Duodenal mucosa (tissue), 2 donors: ENCODE results near the gene SLC25A30.
"Not testable (repeated sequence)": the region's sequence is repeated elsewhere in the genome, so short reads cannot be mapped to it uniquely, and the experiment has no call there.

ENCODE experiments used
- H3K27ac ChIP-seq: one replicate; pipeline ENCODE4 v1.7.0; 2013; ENCODE audit warnings: low read depth, low read length
- H3K27me3 ChIP-seq, 2 donors: one replicate each; pipeline ENCODE4 v1.7.0; 2013; ENCODE audit warnings: low read length in 2 of 2, control low read depth in 1 of 2; ENCODE audit not compliant: insufficient read depth in 2 of 2, control insufficient read depth in 1 of 2
- H3K36me3 ChIP-seq, 2 donors: one replicate each; pipeline ENCODE4 v1.7.0; 2013; ENCODE audit warnings: low read length in 2 of 2, control low read depth in 1 of 2; ENCODE audit not compliant: insufficient read depth in 2 of 2, control insufficient read depth in 1 of 2
- H3K4me1 ChIP-seq, 2 donors: one replicate each; pipeline ENCODE4 v1.7.0; 2013; ENCODE audit warnings: low read length in 2 of 2, control low read depth in 1 of 2; ENCODE audit not compliant: insufficient read depth in 2 of 2, control insufficient read depth in 1 of 2
- H3K4me3 ChIP-seq, 2 donors: one replicate each; pipeline ENCODE4 v1.7.0; 2013; ENCODE audit warnings: low read length in 2 of 2, low read depth in 1 of 2
- H3K9ac ChIP-seq, 2 donors: one replicate each; pipeline ENCODE4 v1.7.0; 2013; ENCODE audit warnings: low read length in 2 of 2, low read depth in 1 of 2
- H3K9me3 ChIP-seq, 2 donors: one replicate each; pipeline ENCODE4 v1.7.0; 2013; ENCODE audit warnings: low read length in 2 of 2, control low read depth in 1 of 2; ENCODE audit not compliant: control insufficient read depth in 1 of 2

SLC25A30 gene

DNA sequence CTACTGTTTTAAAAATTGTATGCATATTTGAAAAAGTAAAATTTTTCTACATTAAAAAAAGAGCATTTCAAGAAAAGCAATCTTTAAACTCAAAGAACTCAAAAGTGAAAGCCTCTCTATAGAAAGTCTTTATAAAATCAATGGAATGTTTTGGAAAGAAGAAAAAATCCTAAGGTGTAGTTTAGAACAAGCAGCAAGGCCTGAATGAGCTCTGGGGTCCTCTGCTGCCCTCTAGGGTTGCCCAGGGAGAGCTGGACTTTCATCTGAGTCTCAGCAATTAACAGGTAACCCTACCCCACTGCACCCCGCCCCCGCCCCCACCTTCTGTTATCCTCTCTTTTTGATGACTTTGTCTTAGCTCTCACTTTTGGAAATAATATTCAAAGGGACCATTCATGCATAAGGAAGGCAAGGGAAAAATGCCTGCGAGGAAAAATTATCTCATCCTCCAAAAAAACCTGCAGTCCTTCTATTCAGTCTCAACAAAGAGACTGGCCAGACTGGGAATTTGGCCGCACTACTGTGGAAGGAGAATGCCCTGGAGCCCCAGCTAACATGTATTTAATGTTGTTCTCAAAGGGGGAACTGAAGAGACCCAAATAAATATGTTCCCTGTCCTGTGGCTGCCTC, 24.1 kb downstream of the SLC25A30 start:
- Histone ChIP-seq H3K4me3 (no peak overlapping the region), H3K27ac (no peak overlapping the region), H3K4me1 (peaks cover 13 to 17% of the 10 kb centered on the region in 2 donors), H3K9ac (no peak overlapping the region), H3K27me3 (no peaks in the 10 kb centered on the region), H3K9me3 (no peaks in the 10 kb centered on the region), H3K36me3 (peaks cover 14 to 27% of the 10 kb centered on the region in 2 donors)

DNA sequence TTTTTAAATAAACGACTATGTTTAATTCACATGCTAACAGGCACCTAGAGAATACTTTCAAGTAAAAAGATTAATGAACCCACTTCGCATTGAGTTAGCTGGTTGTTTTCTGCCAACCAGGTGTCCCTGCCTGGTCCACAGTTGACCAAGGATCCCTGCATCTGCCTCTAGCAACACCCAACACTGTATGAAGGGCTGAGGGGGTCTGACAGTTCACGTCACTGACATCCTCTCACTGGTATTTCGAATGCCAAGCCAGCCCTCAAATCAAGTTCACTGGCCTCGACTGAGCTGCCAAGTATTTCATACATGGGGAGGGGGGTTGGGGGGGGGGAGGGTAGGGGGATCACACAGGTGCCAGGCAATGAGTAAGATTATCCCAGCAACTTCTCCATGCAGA, 25.4 kb downstream of the SLC25A30 start:
- Histone ChIP-seq H3K4me1 (peaks cover 13 to 17% of the 10 kb centered on the region in 2 donors), H3K36me3 (peaks cover 10 to 23% of the 10 kb centered on the region in 2 donors), H3K27ac (no peak overlapping the region), H3K4me3 (no peak overlapping the region), H3K9me3 (no peaks in the 10 kb centered on the region), H3K27me3 (no peaks in the 10 kb centered on the region), H3K9ac (no peak overlapping the region)

DNA sequence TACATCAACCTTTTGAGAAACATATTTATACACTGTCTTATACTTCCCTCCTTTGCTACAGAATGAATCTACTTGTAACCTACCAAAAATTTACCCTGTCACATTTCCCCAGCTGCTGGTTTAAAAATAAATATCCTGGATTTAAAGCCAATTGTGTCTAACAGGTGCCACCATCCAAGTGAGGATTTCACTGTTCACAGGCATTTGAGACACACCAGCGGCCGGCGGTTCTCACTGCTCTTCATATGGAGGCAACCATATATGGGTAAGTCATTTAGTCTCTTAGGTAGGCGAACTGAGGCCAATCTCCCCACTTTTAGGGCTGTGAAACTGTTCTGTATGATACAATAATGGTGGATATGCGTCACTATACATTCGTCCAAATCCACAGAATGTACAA, 26.2 kb downstream of the SLC25A30 start:
- Histone ChIP-seq H3K27ac (no peak overlapping the region), H3K9ac (no peak overlapping the region), H3K9me3 (no peaks in the 10 kb centered on the region), H3K36me3 (peaks cover 9 to 21% of the 10 kb centered on the region in 2 donors), H3K4me1 (peaks cover 13 to 16% of the 10 kb centered on the region in 2 donors), H3K27me3 (no peaks in the 10 kb centered on the region), H3K4me3 (no peak overlapping the region)

DNA sequence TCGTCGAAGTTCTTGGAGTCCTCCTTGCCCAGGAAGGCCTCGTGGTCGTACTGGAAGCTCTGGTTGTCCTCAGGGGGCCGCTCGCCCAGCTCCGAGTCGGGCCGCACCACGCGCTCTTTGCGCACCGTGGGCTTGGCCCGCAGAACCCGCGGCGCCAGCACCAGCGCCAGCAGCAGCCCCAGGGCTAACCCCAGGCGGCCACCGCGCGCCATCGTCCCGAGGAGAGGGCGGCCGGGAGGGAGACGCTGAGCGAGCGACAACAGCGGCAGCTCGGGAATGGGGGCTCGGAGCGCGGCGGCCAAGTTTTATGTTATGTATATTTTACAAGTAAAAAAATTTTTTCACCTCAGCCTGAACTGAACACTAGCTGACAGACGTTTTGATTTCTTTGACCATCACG, 27.0 kb downstream of the SLC25A30 start:
- H3K4me1 ChIP-seq, H3K27me3 ChIP-seq: not testable (repeated sequence)

DNA sequence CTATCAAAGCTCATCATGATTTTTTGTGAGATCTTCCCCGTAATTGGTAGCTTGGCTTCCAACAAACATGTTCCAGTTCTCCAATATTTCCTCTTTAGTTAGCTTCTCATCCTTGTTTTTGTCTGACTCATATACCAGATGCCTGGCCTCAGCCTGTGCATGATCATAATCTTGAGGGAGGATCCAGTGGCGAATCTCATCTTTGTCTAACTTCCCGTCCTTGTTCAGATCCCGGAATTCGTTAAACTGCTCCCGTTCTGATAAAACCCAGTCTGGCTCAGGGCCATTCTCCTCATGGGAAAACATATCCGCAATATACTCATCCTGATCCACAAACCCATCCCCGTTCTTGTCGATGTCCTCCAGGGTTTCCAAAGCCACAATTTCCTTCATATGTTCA, 27.8 kb downstream of the SLC25A30 start:
- not testable (repeated sequence) for H3K9ac ChIP-seq

More for the DNA sequence above, 27.0 kb downstream of the SLC25A30 start:
- H3K9me3 ChIP-seq, H3K27ac ChIP-seq, H3K9ac ChIP-seq, H3K4me3 ChIP-seq: not testable (repeated sequence)
- H3K36me3 ChIP-seq: peaks cover 9 to 20% of the 10 kb centered on the region in 2 donors

DNA sequence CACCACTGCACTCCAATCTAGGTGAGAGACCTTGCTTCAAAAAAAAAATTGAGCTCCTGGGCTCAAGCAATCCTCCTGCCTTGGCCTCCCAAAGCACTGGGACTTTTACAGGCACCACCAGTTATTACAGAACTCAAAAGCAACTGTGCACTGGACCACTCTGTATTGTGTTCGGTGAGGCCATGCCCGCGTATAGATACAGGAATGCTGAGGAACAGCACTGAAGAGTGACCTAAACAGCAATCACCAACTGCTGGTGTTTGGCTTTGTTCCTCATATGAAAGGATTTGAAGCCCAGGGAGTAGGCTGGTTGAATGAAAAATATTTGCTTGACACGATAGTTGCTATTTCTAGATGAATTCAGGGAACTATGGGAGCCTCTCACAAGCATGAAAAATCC, 29.5 kb downstream of the SLC25A30 start:
- Histone ChIP-seq H3K4me3 (no peak overlapping the region), H3K27ac (no peak overlapping the region)

More for the DNA sequence above, 27.8 kb downstream of the SLC25A30 start:
- not testable (repeated sequence) for H3K27me3 ChIP-seq, H3K27ac ChIP-seq, H3K4me3 ChIP-seq, H3K4me1 ChIP-seq, H3K9me3 ChIP-seq
- H3K36me3 ChIP-seq: peaks cover under 1 to 12% of the 10 kb centered on the region in 2 donors

DNA sequence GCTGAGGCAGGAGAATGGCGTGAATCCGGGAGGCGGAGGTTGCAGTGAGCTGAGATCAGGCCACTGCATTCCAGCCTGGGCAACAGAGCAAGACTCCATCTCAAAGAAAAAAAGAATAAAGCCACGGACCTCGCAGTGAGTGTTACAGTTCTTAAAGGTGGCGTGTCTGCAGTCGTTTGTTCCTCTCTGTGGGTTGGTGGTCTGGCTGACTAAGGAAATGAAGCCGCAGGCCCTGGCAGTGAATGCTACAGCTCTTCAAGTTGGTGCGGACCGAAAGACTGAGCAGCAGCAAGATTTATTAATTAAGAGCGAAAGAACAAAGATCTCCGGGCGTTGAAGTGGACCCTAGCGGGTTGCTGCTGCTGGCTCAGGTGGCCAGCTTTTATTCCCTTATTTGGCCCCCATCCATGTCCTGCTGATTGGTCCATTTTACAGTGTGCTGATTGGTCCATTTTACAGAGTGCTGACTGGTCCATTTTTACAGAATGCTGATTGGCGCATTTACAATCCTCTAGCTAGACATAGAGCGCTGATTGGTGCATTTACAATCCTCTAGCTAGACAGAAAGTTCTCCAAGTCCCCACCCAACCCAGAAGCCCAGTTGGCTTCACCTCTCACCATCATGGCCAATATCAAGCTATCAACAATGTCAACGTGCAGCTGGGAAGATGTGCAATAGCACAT, 31.1 kb downstream of the SLC25A30 start:
- not testable (repeated sequence) for H3K9me3 ChIP-seq, H3K27me3 ChIP-seq, H3K9ac ChIP-seq, H3K4me1 ChIP-seq, H3K27ac ChIP-seq, H3K4me3 ChIP-seq
- peaks cover 3 to 12% of the 10 kb centered on the region in 2 donors for H3K36me3 ChIP-seq

More for the DNA sequence above, 29.5 kb downstream of the SLC25A30 start:
- Histone ChIP-seq H3K9ac (no peak overlapping the region), H3K27me3 (no peaks in the 10 kb centered on the region), H3K4me1 (peaks cover 0 to 5% of the 10 kb centered on the region in 2 donors), H3K9me3 (no peaks in the 10 kb centered on the region), H3K36me3 (peaks cover 3 to 15% of the 10 kb centered on the region in 2 donors)

DNA sequence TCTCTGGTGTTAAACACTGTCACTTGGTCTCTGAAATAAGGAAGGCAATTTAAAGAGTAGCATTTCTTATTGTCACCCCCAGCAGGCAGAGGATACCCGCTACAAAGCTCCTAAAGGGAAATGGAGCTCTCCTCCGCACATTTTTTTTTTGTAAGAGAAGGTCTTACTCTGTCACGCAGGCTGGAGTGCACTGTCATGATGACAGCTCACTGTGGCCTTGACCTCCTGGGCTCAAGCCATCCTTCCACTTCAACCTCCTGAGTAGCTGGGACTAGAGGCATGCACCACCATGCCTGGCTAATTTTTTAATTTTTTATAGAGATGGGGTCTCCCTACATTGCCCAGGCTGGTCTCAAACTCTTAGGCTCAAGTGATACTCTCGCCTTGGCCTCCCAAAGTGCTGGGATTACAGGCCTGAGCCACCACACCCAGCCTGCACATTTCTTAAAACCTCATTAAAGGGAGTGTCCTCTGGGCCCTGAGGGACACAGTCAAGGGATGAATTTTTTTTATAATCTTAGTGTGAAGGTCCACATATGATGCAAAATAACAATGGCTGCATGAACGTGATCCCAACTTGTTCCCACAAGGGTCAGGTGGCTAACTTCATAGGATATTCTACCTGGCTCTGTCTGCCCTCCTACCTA, 32.1 kb downstream of the SLC25A30 start:
- Histone ChIP-seq H3K9ac (no peak overlapping the region), H3K4me1 (peaks cover 0 to 5% of the 10 kb centered on the region in 2 donors), H3K36me3 (peaks cover 3 to 9% of the 10 kb centered on the region in 2 donors), H3K9me3 (no peaks in the 10 kb centered on the region), H3K27ac (no peak overlapping the region), H3K27me3 (no peaks in the 10 kb centered on the region), H3K4me3 (no peak overlapping the region)

DNA sequence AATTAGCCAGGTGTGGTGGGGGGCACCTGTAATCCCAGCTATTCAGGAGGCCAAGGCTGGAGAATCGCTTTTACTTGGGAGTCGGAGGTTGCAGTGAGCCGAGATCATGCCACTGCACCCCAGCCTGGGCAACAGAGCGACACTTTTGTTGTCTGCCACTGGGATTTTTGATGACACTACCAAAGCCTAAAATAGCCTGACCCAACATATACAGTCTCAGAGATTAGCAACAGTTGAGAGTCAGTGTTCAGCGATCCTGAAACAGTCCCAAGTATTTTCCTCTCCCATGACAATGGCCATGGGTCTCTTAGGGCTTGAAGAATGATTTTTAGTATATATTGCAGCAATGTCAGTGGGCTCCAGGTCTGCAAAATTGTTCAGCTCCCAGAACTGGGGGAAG, 32.9 kb downstream of the SLC25A30 start:
- Histone ChIP-seq H3K9ac (no peak overlapping the region), H3K27me3 (no peaks in the 10 kb centered on the region), H3K4me1 (peaks cover 0 to 5% of the 10 kb centered on the region in 2 donors), H3K4me3 (no peak overlapping the region), H3K36me3 (peaks cover 3 to 9% of the 10 kb centered on the region in 2 donors), H3K27ac (no peak overlapping the region), H3K9me3 (no peaks in the 10 kb centered on the region)

DNA sequence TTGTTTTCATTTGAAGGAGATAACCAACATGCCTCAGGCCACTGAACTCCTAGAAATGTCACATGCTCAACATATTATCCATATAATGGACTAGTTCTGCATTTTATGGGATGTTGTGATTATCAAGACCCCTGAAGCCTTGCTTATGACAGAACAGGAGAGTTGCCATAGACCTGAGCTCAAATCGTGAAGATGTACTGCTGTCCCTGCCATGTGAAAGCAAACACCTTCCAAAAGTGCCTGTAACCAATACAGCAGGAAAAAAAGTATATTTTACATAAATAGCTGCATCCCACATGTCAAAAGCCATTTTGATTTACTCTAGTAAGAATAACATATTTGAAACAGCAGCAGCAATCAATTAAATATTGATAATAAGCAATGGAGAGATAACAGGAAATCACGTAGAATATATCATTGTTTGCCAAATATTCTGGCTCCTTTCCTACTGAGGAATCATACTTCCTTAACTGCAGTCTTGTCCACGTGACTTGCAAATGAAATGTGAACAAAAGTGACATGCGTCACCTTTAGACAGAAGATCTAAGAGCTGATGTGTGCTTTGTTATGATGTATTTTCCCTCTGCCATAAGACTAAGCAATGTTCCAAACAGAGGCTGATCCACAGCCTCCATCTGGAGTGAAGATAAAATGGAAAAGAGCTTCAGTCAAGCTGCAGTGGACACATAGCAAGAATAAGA, 33.5 kb downstream of the SLC25A30 start:
- Histone ChIP-seq H3K4me3 (no peak overlapping the region), H3K27me3 (no peaks in the 10 kb centered on the region), H3K36me3 (peaks cover 3 to 9% of the 10 kb centered on the region in 2 donors), H3K4me1 (peaks cover 0 to 5% of the 10 kb centered on the region in 2 donors), H3K27ac (no peak overlapping the region), H3K9ac (no peak overlapping the region), H3K9me3 (no peaks in the 10 kb centered on the region)
